WTC11 (cell line): ENCODE results near the gene RXRA.

Experiments used
- CTCF ChIP-seq: fragments of 200-600 bp; IDR thresholded peaks from 2 replicates; pipeline ENCODE4 v1.8.0; 2022; ENCODE audit warnings: antibody characterized with exemption
- ELF4 ChIP-seq: sonication (generic); formaldehyde crosslinking; IDR thresholded peaks from 2 replicates; pipeline ENCODE4 v1.8.1; 2022; ENCODE audit warnings: low read depth, mild to moderate bottlenecking, moderate library complexity, missing genetic modification reagents
- GABPB1 ChIP-seq: sonication (generic); formaldehyde crosslinking; IDR thresholded peaks from 2 replicates; pipeline ENCODE4 v1.8.1; 2023; ENCODE audit warnings: mild to moderate bottlenecking, missing genetic modification reagents
- MAX ChIP-seq: sonication (generic); formaldehyde crosslinking; IDR thresholded peaks from 2 replicates; pipeline ENCODE4 v1.8.0; 2022; ENCODE audit warnings: mild to moderate bottlenecking, missing genetic modification reagents
- NR3C1 ChIP-seq: sonication (generic); formaldehyde crosslinking; conservative IDR thresholded peaks from 2 replicates; pipeline ENCODE4 v1.8.1; 2023; ENCODE audit warnings: low read depth, mild to moderate bottlenecking, missing genetic modification reagents
- RORB ChIP-seq: fragments of 250-450 bp; sonication (Bioruptor Pico); IDR thresholded peaks from 2 replicates; pipeline ENCODE4 v1.9.0; 2021; ENCODE audit warnings: mild to moderate bottlenecking
- SMAD3 ChIP-seq: sonication (generic); formaldehyde crosslinking; IDR thresholded peaks from 2 replicates; pipeline ENCODE4 v1.8.0; 2022; ENCODE audit warnings: missing genetic modification reagents, mild to moderate bottlenecking, borderline replicate concordance
- SP1 ChIP-seq: sonication (generic); formaldehyde crosslinking; conservative IDR thresholded peaks from 2 replicates; pipeline ENCODE4 v1.8.1; 2022; ENCODE audit warnings: missing genetic modification reagents
- STAT6 ChIP-seq: sonication (generic); formaldehyde crosslinking; conservative IDR thresholded peaks from 2 replicates; pipeline ENCODE4 v1.8.1; 2023; ENCODE audit warnings: mild to moderate bottlenecking, low read depth, missing genetic modification reagents, moderate library complexity
- TCF7 ChIP-seq: sonication (generic); formaldehyde crosslinking; IDR thresholded peaks from 2 replicates; pipeline ENCODE4 v1.8.0; 2022; ENCODE audit warnings: mild to moderate bottlenecking, low read depth, missing genetic modification reagents, moderate library complexity
- ZNF138 ChIP-seq: sonication (generic); formaldehyde crosslinking; conservative IDR thresholded peaks from 2 replicates; pipeline ENCODE4 v1.8.1; 2022; ENCODE audit warnings: mild to moderate bottlenecking, moderate library complexity, missing genetic modification reagents
- TF ChIP-seq, protein P1 (sequence below): sonication (generic); formaldehyde crosslinking; conservative IDR thresholded peaks from 2 replicates; pipeline ENCODE4 v1.8.1; 2022; ENCODE audit warnings: mild to moderate bottlenecking, missing genetic modification reagents
- TF ChIP-seq, protein P2 (sequence below): sonication (generic); formaldehyde crosslinking; IDR thresholded peaks from 2 replicates; pipeline ENCODE4 v1.8.0; 2022; ENCODE audit warnings: missing genetic modification reagents

DNA sequence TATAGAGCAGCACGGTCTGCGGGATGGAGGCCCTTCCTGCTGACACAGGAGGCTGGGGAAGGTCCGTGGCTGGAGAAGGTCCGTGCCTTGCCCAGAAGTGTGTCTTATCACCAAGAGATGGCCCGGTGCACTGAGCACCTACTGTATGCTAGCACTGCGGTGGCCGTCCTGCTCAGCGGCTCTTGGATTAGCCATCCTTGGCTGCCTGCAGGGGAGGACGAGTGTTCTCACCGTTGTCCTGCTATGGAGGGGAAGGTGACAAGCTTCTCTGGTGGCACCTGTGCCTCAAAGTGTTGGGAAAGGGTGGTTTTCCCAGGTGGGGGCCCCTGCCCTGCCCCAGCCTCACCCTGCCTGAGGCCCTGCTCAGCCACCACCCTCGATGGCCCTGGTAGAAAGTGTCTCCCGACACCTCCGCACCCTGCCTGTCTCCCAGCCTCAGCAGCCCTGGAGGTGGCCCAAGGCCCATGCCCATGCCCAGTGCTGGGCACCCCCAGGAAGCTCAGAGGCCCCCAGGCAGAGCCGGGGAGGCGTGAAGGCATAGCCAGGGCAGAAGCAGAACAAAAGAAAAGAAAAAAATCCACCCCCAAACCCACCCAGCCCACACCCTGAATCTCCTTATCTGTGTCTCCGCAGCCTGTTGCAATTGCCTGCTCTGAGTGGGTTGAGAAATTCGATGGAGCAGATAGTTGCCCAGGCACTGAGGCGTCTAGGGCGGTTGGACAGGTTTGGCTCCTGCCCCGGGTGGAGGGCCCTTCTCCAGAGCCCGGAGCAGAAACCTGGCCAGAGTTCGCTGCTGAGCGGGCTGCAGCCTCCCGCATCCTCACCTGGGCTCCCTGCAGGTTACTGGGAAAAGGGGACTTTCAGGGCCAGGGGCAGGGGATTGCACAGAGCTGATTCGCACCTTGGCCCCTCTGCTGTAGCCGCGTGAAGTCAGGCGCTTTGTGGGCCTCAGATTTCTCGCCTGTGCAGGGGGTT, 30.5 kb downstream of the RXRA start:
- no peak for TF ChIP-seq SMAD3
- no peak for TF ChIP-seq SP1 (CRISPR knock-in tag)
- TF ChIP-seq, protein P1, sequence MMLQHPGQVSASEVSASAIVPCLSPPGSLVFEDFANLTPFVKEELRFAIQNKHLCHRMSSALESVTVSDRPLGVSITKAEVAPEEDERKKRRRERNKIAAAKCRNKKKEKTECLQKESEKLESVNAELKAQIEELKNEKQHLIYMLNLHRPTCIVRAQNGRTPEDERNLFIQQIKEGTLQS (CRISPR knock-in tag), result no peak
- TF ChIP-seq CTCF, result no peak
- no peak for TF ChIP-seq TCF7 (CRISPR knock-in tag)
- no peak for TF ChIP-seq NR3C1 (CRISPR knock-in tag)
- TF ChIP-seq GABPB1, result no peak
- TF ChIP-seq MAX (CRISPR knock-in tag), result no peak
- no peak for TF ChIP-seq STAT6
- no peak for TF ChIP-seq ELF4 (CRISPR knock-in tag)
- no peak for TF ChIP-seq ZNF138 (CRISPR knock-in tag)
- no peak for TF ChIP-seq RORB
- TF ChIP-seq, protein P2, sequence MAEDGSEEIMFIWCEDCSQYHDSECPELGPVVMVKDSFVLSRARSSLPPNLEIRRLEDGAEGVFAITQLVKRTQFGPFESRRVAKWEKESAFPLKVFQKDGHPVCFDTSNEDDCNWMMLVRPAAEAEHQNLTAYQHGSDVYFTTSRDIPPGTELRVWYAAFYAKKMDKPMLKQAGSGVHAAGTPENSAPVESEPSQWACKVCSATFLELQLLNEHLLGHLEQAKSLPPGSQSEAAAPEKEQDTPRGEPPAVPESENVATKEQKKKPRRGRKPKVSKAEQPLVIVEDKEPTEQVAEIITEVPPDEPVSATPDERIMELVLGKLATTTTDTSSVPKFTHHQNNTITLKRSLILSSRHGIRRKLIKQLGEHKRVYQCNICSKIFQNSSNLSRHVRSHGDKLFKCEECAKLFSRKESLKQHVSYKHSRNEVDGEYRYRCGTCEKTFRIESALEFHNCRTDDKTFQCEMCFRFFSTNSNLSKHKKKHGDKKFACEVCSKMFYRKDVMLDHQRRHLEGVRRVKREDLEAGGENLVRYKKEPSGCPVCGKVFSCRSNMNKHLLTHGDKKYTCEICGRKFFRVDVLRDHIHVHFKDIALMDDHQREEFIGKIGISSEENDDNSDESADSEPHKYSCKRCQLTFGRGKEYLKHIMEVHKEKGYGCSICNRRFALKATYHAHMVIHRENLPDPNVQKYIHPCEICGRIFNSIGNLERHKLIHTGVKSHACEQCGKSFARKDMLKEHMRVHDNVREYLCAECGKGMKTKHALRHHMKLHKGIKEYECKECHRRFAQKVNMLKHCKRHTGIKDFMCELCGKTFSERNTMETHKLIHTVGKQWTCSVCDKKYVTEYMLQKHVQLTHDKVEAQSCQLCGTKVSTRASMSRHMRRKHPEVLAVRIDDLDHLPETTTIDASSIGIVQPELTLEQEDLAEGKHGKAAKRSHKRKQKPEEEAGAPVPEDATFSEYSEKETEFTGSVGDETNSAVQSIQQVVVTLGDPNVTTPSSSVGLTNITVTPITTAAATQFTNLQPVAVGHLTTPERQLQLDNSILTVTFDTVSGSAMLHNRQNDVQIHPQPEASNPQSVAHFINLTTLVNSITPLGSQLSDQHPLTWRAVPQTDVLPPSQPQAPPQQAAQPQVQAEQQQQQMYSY, result no peak
